Endodermal cell (in vitro differentiated cells): ENCODE results near the gene CLCN1. TPM values are rescaled to one million over a fixed set of nuclear protein-coding genes. Genes with fewer than 3 reads are reported as not detected.

ENCODE experiments used
- DNase-seq: peaks from one replicate; pipeline ENCODE4 v3.0.0-alpha.2; 2017
- H3K27ac ChIP-seq: 2 replicates; pipeline ENCODE4 v1.5.1; 2013; ENCODE audit warnings: mild to moderate bottlenecking, low read depth, low read length, moderate library complexity
- H3K27me3 ChIP-seq: 2 replicates; pipeline ENCODE4 v1.6.1; 2013; ENCODE audit warnings: mild to moderate bottlenecking, low read length, moderate library complexity; ENCODE audit not compliant: insufficient read depth, control insufficient read depth, poor library complexity, severe bottlenecking
- H3K36me3 ChIP-seq: 2 replicates; pipeline ENCODE4 v1.7.0; 2013; ENCODE audit warnings: mild to moderate bottlenecking, low read length, moderate library complexity; ENCODE audit not compliant: control insufficient read depth, insufficient read depth
- H3K4me1 ChIP-seq: one replicate; pipeline ENCODE4 v1.7.0; 2013; ENCODE audit warnings: low read length; ENCODE audit not compliant: control insufficient read depth, insufficient read depth
- H3K4me3 ChIP-seq: 2 replicates; pipeline ENCODE4 v1.5.1; 2013; ENCODE audit warnings: mild to moderate bottlenecking, low read length, moderate library complexity
- H3K9ac ChIP-seq: 2 replicates; pipeline ENCODE4 v1.6.1; 2013; ENCODE audit warnings: mild to moderate bottlenecking, low read length, moderate library complexity; ENCODE audit not compliant: poor library complexity, severe bottlenecking; ENCODE audit errors: extremely low read depth
- H3K9me3 ChIP-seq: 2 replicates; pipeline ENCODE4 v1.6.1; 2013; ENCODE audit warnings: mild to moderate bottlenecking, low read length, moderate library complexity; ENCODE audit not compliant: control insufficient read depth
- H3K27ac Mint-ChIP-seq: 2 replicates; pipeline ENCODE4 v1.8.0; 2020; ENCODE audit warnings: mixed read lengths
- H3K27me3 Mint-ChIP-seq: 2 replicates; pipeline ENCODE4 v1.8.0; 2021; ENCODE audit warnings: mild to moderate bottlenecking, mixed read lengths; ENCODE audit not compliant: insufficient read depth
- H3K36me3 Mint-ChIP-seq: 2 replicates; pipeline ENCODE4 v1.8.0; 2020; ENCODE audit warnings: low read depth, mixed read lengths
- H3K4me1 Mint-ChIP-seq: 2 replicates; pipeline ENCODE4 v1.8.0; 2020; ENCODE audit warnings: mixed read lengths
- H3K4me3 Mint-ChIP-seq: 2 replicates; pipeline ENCODE4 v1.8.0; 2020; ENCODE audit warnings: mild to moderate bottlenecking, moderate library complexity, mixed read lengths
- H3K9me3 Mint-ChIP-seq: 2 replicates; pipeline ENCODE4 v1.8.0; 2020; ENCODE audit warnings: mild to moderate bottlenecking, mixed read lengths
- WGBS, 2 experiments: methylation state at CpG; one replicate each; pipeline versions ENCODE4 v1.1.5 to v1.1.7; 2013; ENCODE audit warnings: missing lambda C conversion rate in 2 of 2, mixed read lengths in 1 of 2; ENCODE audit not compliant: insufficient coverage in 1 of 2, insufficient read length in 1 of 2; 5-methylcytosine and 5-hydroxymethylcytosine counted together
- total RNA-seq, 2 donors: library from RNA; stranded (reverse); fragmentation: NEBNext Ultra II Directional in 1 of 2; extraction: Animal tissue kit (Norgen Biotek cat#: 25700) in 1 of 2; gene quantifications; 2 replicates in 1 of 2; 3 replicates in 1 of 2; pipeline ENCODE4 v1.2.1, GENCODE V29; 2021
- TF ChIP-seq, protein P1 (sequence below): fragments of 200-600 bp; sonication (generic); conservative IDR thresholded peaks from 2 replicates; pipeline ENCODE4 v1.5.0; 2021; ENCODE audit warnings: antibody characterized with exemption, mild to moderate bottlenecking

CLCN1 gene
- total RNA-seq, 2 donors from 2014 or later, result 0.53 TPM; not detected in 1

DNA sequence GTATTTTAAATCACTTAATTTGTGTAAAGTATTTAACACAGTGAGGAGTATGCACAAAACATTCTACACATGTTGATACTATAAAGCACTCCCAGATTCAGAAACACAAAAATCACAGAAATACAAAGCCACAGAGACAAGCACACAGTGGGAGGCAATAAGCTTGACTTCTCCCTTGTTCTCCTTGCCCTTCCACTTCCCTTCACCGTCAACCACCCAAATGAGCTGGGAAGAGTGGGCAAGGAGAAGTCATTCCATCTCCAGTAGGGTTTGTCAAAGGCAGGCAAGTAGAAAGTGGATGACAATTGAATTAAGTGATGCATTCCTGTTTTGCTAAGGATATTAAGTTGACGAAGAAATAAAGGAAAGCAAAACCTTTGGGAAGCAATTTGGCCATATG lies 35.3 kb upstream of the CLCN1 start:
- Mint-ChIP-seq H3K9me3 (no peaks in the 10 kb centered on the region), H3K4me3 (no peak overlapping the region), H3K27ac (no peak overlapping the region), H3K27me3 (peaks cover 6% of the 10 kb centered on the region), H3K4me1 (peaks cover 23% of the 10 kb centered on the region), H3K36me3 (no peaks in the 10 kb centered on the region)
- Histone ChIP-seq H3K27ac (no peak overlapping the region), H3K4me1 (no peaks in the 10 kb centered on the region), H3K9me3 (no peaks in the 10 kb centered on the region), H3K36me3 (no peaks in the 10 kb centered on the region), H3K4me3 (no peak overlapping the region), H3K9ac (no peak overlapping the region), H3K27me3 (no peaks in the 10 kb centered on the region)
- TF ChIP-seq, protein P1, sequence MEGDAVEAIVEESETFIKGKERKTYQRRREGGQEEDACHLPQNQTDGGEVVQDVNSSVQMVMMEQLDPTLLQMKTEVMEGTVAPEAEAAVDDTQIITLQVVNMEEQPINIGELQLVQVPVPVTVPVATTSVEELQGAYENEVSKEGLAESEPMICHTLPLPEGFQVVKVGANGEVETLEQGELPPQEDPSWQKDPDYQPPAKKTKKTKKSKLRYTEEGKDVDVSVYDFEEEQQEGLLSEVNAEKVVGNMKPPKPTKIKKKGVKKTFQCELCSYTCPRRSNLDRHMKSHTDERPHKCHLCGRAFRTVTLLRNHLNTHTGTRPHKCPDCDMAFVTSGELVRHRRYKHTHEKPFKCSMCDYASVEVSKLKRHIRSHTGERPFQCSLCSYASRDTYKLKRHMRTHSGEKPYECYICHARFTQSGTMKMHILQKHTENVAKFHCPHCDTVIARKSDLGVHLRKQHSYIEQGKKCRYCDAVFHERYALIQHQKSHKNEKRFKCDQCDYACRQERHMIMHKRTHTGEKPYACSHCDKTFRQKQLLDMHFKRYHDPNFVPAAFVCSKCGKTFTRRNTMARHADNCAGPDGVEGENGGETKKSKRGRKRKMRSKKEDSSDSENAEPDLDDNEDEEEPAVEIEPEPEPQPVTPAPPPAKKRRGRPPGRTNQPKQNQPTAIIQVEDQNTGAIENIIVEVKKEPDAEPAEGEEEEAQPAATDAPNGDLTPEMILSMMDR, result no peak
- WGBS, 2 experiments, result 86% methylated on average over 2 of the region's 2 CpGs; no CpG with 5 or more reads in 1 of the 2 experiments
- no peak for DNase-seq

DNA sequence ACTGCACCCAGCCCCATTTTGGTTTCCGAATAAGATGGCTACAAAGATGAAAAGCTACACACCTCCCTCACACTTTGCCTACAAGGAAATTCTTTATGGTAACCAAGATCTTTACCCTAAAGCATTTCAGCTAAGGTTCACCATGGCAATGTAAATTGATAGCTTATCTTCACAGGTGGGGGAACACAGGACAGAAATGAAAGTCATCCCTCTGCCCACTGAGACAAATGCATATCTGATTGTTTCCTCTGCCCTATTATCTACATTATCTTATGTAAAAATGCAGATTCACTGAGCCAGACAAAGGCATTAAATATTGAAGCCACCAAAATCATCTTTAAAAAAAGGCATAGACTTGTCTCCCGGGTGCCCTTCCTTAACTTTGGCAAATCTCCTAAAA lies 34.4 kb upstream of the CLCN1 start:
- Mint-ChIP-seq H3K27ac (no peak overlapping the region), H3K4me3 (no peak overlapping the region), H3K9me3 (no peaks in the 10 kb centered on the region), H3K36me3 (no peaks in the 10 kb centered on the region), H3K27me3 (peaks cover 16% of the 10 kb centered on the region), H3K4me1 (peaks cover 23% of the 10 kb centered on the region)
- no peaks in the 10 kb centered on the region for H3K27me3 ChIP-seq
- no peaks in the 10 kb centered on the region for H3K4me1 ChIP-seq
- H3K9ac ChIP-seq, result no peak overlapping the region
- DNase-seq, result no peak
- no peak overlapping the region for H3K4me3 ChIP-seq
- H3K27ac ChIP-seq, result no peak overlapping the region
- TF ChIP-seq, protein P1, result no peak
- H3K9me3 ChIP-seq, result no peaks in the 10 kb centered on the region
- H3K36me3 ChIP-seq, result no peaks in the 10 kb centered on the region
- WGBS, 2 experiments, result 83 to 96% methylated on average over 1 to 2 of the region's 2 CpGs

DNA sequence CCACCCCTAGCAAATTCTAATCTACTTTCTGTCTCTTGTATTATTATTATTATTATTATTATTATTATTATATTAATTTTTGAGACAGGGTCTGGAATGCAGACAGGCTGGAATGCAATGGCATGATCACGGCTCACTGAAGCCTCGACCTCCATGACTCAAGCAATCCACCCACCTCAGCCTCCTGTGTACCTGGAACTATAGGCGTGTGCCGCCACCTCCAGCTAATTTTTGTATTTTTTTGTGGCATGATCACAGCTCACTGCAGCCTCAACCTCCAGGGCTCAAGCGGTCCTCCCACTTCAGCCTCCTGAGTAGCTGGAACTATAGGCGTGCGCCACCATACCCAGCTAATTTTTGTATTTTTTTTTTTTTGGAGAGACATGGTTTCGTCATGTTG lies 33.8 kb upstream of the CLCN1 start:
- TF ChIP-seq, protein P1, result no peak
- Histone ChIP-seq H3K9me3 (peaks cover under 1% of the 10 kb centered on the region), H3K4me1 (no peaks in the 10 kb centered on the region), H3K9ac (no peak overlapping the region), H3K36me3 (no peaks in the 10 kb centered on the region), H3K27ac (no peak overlapping the region), H3K4me3 (no peak overlapping the region), H3K27me3 (peaks cover 5% of the 10 kb centered on the region)
- Mint-ChIP-seq H3K4me3 (no peak overlapping the region), H3K4me1 (peaks cover 23% of the 10 kb centered on the region), H3K36me3 (no peaks in the 10 kb centered on the region), H3K27me3 (peaks cover 22% of the 10 kb centered on the region), H3K9me3 (peaks cover 6% of the 10 kb centered on the region), H3K27ac (no peak overlapping the region)
- 91 to 94% methylated on average over 7 to 8 of the region's 8 CpGs for WGBS, 2 experiments
- DNase-seq, result no peak
